GM18507 (cell line): ENCODE results near the gene ZPLD1.

Experiments used
- DNase-seq: peaks from one replicate; pipeline ENCODE4 v3.0.0; 2011; ENCODE audit warnings: low read depth; ENCODE audit not compliant: insufficient read length; ENCODE audit errors: extremely low spot score
- FAIRE-seq: peaks from 2 replicates; lab custom pipeline; 2011; peaks lifted over from hg19 to GRCh38; lab: Jason Lieb, UNC

ZPLD1 gene

DNA sequence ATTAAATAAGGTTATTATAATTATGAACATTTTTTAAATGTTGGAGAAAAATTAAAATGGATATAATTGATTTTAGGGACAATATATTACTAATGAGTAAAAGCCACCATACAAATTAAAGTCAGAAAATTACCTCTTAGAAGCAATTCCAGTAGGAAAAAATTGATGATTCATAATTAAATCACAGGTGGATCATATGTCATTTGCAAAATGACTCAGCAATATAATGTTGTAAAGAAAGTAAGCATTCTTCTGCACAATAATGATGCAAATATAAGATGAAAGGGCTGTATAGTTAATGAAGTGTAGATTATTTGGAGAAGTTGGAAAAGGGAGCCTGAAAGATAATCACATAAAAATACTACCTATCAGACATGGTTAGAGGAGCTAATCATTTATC lies 25.8 kb downstream of the ZPLD1 start:
- no peak for DNase-seq
- FAIRE-seq = no peak

DNA sequence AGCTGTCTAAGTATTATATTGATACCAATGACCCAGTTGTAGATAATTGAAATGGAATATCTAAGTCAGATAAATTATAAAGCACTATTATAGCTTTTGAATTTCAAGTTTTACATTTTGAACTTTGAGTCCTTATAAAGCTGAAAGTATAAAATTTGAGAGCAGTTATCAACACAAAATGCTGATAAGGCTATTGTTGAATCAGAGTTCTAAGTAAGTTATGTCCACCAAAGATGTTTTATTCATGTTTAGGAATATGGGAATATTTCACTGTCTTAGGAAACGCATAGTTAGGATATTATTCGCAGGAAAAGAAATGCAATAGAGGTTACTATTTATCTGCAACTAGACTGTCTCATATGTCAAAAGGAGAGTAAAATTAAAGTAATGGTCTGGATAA lies 29.4 kb downstream of the ZPLD1 start:
- FAIRE-seq (no peak), DNase-seq (no peak)

- no peak for FAIRE-seq
Measured at GRCh38 chr3:102466001-102466400, 31.2 kb downstream of the ZPLD1 start.

GRCh38 chr3:102470066-102470465 lies 35.3 kb downstream of the ZPLD1 start:
- DNase-seq (no peak), FAIRE-seq (no peak)

More at GRCh38 chr3:102466001-102466400, 31.2 kb downstream of the ZPLD1 start:
- DNase-seq = no peak

DNA sequence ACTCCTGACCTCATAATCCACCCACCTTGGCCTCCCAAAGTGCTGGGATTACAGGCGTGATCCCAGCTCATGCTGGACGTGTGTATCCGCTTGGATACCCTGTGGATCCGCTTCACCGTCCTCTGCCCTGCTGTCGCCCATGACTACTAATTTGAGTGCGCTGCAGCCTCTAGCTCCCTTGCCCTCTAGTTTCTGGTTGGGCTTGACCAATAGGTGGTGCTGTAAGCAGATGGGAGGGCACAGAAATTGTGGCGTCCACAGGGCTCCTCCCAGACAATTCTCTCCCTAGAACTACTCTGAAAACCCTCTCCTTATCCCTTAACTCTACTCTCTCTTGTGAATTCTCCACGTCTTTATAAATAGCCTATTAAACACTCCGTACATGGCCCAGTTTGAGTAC lies 36.2 kb downstream of the ZPLD1 start:
- DNase-seq (no peak), FAIRE-seq (no peak)

GRCh38 chr3:102471491-102471890 lies 36.7 kb downstream of the ZPLD1 start:
- DNase-seq = no peak

DNA sequence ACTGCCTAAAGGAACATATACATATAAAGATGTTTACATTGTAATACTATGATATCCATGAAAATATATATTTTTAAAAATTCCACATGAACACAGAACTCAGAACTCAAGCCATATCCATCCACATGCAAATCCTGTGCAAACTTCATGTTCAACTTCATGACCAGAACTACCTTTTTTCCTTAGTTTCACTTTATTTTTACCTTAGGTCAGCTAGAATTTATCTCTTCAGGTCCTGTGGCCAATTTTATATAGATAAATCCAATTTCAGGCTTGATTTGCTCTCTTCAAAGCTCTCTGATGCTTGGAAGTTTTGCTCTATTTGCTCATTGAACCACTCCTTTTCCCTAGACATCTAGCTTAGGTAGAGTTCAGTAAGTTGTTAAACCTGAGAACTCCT lies 38.8 kb downstream of the ZPLD1 start:
- no peak for DNase-seq
- no peak for FAIRE-seq

More at GRCh38 chr3:102471491-102471890, 36.7 kb downstream of the ZPLD1 start:
- FAIRE-seq = no peak

GRCh38 chr3:102474207-102474606 lies 39.4 kb downstream of the ZPLD1 start:
- DNase-seq (no peak), FAIRE-seq (no peak)

DNA sequence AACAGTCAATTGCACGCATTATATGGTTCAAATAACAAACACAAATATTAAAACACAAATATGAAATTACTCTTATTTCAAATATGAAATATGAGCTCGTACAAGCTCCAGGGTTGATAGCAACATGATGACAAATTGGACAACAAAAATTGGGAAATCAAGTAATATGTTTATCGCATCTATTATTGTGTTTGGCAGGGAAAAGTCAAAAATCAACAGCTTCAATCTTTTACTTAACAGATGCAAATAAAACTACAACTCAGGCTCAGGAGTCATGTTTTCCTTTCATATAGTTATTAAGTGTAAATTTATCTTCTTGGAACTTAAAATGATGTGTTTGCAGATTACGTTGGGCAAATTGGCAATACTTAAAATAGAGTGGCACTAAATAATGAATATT lies 41.4 kb downstream of the ZPLD1 start:
- DNase-seq = no peak
- FAIRE-seq = no peak

GRCh38 chr3:102478160-102478559 lies 43.3 kb downstream of the ZPLD1 start:
- FAIRE-seq (no peak), DNase-seq (no peak)

- FAIRE-seq (no peak), DNase-seq (no peak)
Measured at GRCh38 chr3:102480139-102480538, 45.3 kb downstream of the ZPLD1 start.

DNA sequence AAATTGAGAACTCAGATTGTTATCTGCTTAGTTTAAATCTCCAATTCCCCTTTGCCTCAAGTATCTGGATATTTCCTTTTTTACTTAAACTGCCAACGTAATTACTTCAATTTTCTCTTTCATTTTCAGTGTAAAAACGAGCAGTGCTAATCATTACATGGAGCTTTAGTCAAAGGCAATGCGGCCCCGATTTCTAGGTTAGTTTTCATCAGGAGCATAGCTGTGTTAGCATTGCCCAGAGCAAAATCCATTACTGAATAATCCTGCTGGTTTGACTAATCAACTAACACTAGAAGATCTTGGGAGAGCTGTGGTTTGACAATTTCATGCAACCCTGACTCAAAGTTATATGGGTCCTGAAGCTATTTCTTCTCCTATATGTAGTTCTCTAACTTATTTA lies 46.2 kb downstream of the ZPLD1 start:
- FAIRE-seq (no peak), DNase-seq (no peak)

- no peak for DNase-seq
- no peak for FAIRE-seq
Measured at GRCh38 chr3:102483556-102483955, 48.7 kb downstream of the ZPLD1 start.

- DNase-seq (no peak), FAIRE-seq (no peak)
Measured at GRCh38 chr3:102484363-102484762, 49.5 kb downstream of the ZPLD1 start.

DNA sequence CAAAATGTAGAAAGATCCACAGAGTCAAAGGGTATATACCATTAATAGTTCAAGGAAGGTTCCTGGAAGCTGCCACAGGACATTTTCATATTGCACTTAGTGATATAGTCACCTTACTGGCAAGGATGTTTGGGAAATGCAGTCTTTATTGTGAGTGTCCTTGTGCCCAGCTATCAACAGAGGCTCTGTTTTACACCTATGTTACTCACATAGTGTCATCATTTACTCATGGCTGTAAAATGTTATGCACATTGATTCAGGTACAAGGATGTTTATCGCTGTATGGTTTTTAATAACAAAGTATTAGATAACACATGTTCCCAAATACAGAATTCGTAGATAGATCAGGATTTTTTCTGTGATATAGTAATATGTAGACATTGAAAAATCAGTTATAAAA lies 50.9 kb downstream of the ZPLD1 start:
- FAIRE-seq (no peak), DNase-seq (no peak)

- no peak for DNase-seq
- FAIRE-seq = no peak
Measured at GRCh38 chr3:102488331-102488730, 53.5 kb downstream of the ZPLD1 start.

- FAIRE-seq (no peak), DNase-seq (no peak)
Measured at GRCh38 chr3:102492300-102492699, 57.5 kb downstream of the ZPLD1 start.

- no peak for DNase-seq
- no peak for FAIRE-seq
Measured at GRCh38 chr3:102497571-102497970, 62.8 kb downstream of the ZPLD1 start.

GRCh38 chr3:102505542-102505941 lies 70.7 kb downstream of the ZPLD1 start:
- no peak for DNase-seq
- no peak for FAIRE-seq

GRCh38 chr3:102510663-102511062 lies 75.8 kb downstream of the ZPLD1 start:
- no peak for FAIRE-seq
- no peak for DNase-seq

- DNase-seq (no peak), FAIRE-seq (no peak)
Measured at GRCh38 chr3:102511168-102511567, 76.4 kb downstream of the ZPLD1 start.

DNA sequence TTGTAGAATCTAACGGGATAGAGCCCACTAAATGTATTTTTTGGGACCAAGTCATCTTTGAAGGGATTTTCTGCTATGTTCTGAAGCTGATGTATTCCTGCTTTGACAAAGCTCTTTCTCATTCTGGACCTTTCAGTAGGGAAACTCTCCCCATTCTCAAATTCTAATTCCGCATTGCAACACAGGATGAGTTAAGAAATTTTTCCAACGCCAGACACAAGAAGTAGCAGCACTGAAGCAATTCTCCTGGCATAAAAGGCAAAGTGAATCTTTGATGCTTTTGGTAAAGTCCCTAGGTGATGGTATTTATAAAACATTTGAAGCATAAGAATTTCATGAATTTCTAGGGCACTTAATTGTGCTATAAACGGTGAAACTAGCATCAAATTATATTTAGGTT lies 76.8 kb downstream of the ZPLD1 start:
- DNase-seq = no peak
- no peak for FAIRE-seq
